ENCODE results near the gene ISM2. TPM values are rescaled to one million over a fixed set of nuclear protein-coding genes. Genes with fewer than 3 reads are reported as not detected.

Gene ISM2
- total RNA-seq, 1 donor: under 0.01 TPM

- no peak for TF ChIP-seq CTCF (IDR thresholded peaks at IDR 0.05; ENCODE audit: insufficient read depth, low read depth, low read length)
- H3K4me3 ChIP-seq (ENCODE audit: low read depth, low read length): no peak overlapping the region
- DNase-seq (ENCODE audit: low read depth): no peak
Measured at GRCh38 chr14:77438596-77438995, 60.0 kb downstream of the ISM2 start.

DNA sequence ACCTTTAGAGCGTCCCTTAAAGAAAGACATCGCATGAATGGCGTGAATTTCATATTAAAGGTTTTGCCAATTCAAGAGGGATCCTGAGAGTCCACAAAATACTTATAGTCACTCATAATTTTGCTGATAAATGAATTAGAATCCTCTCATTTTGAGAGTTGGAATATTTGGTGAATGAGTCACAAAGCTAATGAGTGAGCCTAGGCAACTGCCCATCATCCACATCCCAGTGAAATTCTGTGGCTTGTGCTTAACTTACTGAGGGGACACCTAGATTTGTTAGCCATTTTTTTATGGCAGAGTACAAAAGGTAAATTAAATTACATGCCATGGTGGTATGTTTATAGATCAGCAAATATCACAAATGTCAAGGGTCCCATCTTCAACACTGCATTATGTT, 62.6 kb downstream of the ISM2 start:
- DNase-seq (ENCODE audit: low read depth): no peak
- no peak for TF ChIP-seq CTCF (IDR thresholded peaks at IDR 0.05; ENCODE audit: insufficient read depth, low read depth, low read length)

GRCh38 chr14:77426396-77426795, 72.2 kb downstream of the ISM2 start:
- no peak for TF ChIP-seq CTCF (IDR thresholded peaks at IDR 0.05; ENCODE audit: insufficient read depth, low read depth, low read length)
- no peak for DNase-seq (ENCODE audit: low read depth)
- H3K4me3 ChIP-seq (ENCODE audit: low read depth, low read length): no peak overlapping the region

More for the DNA sequence above, 62.6 kb downstream of the ISM2 start:
- no peak overlapping the region for H3K4me3 ChIP-seq (ENCODE audit: low read depth, low read length)

DNA sequence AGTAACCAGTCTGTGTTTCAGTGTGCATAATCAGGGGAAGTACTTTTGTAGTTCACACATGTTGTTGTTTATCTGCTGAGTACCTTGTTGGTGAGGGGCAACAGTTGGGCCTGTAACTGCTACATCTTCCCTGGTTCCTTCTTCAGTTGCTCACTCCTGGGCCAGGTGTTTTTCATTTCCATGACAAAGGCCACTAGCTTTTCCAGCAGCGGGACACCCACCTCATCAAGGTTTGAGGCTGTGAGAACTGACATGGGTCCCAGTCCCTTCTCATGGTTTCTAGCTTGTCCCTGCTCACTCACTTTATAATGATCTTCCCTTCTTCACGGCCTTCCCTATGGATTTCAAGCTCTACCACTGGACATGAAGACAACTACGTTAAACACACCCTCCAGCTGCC, 73.8 kb downstream of the ISM2 start:
- TF ChIP-seq CTCF (IDR thresholded peaks at IDR 0.05; ENCODE audit: insufficient read depth, low read depth, low read length): no peak
- no peak for DNase-seq (ENCODE audit: low read depth)
- H3K4me3 ChIP-seq (ENCODE audit: low read depth, low read length): no peak overlapping the region

Small RNA genes lying within 50 kb of the gene (small RNA-seq; reads per million reads assigned to genes)
- not detected for gene RF00404
- not detected for gene RN7SL587P

Other genes with a start within 250 kb of the ISM2 start
- gene NGB, start 227.6 kb downstream of the ISM2 start, total RNA-seq: not detected in 2 replicates
- gene POMT2, start 177.9 kb downstream of the ISM2 start, total RNA-seq: 17.7 and 18.1 TPM in 2 replicates
- 22.0 and 37.4 TPM in 2 replicates for gene GSTZ1, start 177.8 kb downstream of the ISM2 start, total RNA-seq
- gene TMED8, start 121.7 kb downstream of the ISM2 start, total RNA-seq: 9.3 and 12.5 TPM in 2 replicates
- 1.3 and 1.6 TPM in 2 replicates for gene SAMD15, start 121.4 kb downstream of the ISM2 start, total RNA-seq
- under 0.01 TPM in 2 replicates for gene NOXRED1, start 75.3 kb downstream of the ISM2 start, total RNA-seq
- gene VIPAS39, start 41.2 kb downstream of the ISM2 start, total RNA-seq: 20.3 and 29.8 TPM in 2 replicates
- 57.0 and 88.9 TPM in 2 replicates for gene AHSA1, start 40.7 kb downstream of the ISM2 start, total RNA-seq
- 38.3 and 48.4 TPM in 2 replicates for gene SPTLC2, start 117.8 kb upstream of the ISM2 start, total RNA-seq
- gene ALKBH1, start 209.2 kb upstream of the ISM2 start, total RNA-seq: 8.7 and 11.7 TPM in 2 replicates
- gene SLIRP, start 209.3 kb upstream of the ISM2 start, total RNA-seq: 108 and 134 TPM in 2 replicates